Measurements from ENCODE around the gene SLC26A11.

DNA sequence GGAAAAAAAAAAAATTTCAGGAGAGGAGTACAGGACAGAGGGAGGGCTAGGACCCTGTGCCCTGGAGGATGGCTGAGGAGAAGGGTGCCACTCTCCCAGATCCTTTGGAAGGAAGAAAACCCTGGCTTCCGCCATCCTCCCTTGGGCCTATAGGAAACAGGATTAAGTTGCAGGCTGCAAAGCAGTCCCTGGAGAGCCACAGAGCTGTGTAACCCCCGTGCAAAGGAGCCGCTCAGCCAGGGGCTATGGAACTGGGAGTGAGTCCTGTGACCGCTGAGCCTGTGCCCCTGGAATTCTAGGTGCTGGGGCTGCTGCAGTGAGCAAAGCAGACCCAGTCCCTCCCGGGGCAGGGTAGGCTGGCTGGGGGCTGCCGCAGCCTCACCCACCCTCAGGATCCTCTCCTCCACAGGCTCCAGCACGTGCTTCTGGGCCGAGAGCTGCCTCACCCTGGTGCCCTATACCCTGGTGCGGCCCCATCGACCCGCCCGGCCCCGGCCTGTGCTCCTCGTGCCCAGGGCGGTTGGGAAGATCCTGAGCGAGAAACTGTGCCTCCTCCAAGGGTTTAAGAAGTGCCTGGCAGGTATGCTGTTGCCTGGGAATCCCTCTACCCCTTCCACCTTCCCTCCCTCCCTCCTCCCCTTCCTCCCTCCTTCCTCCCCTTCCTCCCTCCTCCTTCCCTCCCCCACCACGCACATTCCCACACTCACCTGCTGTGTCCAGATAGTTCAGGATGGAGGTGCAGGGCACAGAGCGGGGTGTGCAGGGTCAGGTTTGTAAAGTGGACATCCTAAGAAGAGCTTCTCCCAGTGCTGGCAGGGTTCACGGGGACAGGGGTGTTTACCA lies 15.4 kb upstream of the SLC26A11 start:
- TF ChIP-seq, protein P1, sequence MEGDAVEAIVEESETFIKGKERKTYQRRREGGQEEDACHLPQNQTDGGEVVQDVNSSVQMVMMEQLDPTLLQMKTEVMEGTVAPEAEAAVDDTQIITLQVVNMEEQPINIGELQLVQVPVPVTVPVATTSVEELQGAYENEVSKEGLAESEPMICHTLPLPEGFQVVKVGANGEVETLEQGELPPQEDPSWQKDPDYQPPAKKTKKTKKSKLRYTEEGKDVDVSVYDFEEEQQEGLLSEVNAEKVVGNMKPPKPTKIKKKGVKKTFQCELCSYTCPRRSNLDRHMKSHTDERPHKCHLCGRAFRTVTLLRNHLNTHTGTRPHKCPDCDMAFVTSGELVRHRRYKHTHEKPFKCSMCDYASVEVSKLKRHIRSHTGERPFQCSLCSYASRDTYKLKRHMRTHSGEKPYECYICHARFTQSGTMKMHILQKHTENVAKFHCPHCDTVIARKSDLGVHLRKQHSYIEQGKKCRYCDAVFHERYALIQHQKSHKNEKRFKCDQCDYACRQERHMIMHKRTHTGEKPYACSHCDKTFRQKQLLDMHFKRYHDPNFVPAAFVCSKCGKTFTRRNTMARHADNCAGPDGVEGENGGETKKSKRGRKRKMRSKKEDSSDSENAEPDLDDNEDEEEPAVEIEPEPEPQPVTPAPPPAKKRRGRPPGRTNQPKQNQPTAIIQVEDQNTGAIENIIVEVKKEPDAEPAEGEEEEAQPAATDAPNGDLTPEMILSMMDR (optimal IDR thresholded peaks at IDR 0.05 in 1 of 3, IDR thresholded peaks at IDR 0.05 in 1 of 3, conservative IDR thresholded peaks at IDR 0.05 in 1 of 3; ENCODE audit: extremely low read depth in 1 of 3, insufficient read depth in 2 of 3, low read length in 3 of 3), result no peak
- TF ChIP-seq EZH2 (IDR thresholded peaks at IDR 0.05; ENCODE audit: low read length), result no peak
